NCI-H128 (cell line): Measurements from ENCODE around the gene BABAM1.

Experiments
- DNase-seq: peaks from one replicate; lab custom pipeline; 2025; ENCODE audit not compliant: unreplicated experiment; lab: John Stamatoyannopoulos, UW

BABAM1 gene

DNA sequence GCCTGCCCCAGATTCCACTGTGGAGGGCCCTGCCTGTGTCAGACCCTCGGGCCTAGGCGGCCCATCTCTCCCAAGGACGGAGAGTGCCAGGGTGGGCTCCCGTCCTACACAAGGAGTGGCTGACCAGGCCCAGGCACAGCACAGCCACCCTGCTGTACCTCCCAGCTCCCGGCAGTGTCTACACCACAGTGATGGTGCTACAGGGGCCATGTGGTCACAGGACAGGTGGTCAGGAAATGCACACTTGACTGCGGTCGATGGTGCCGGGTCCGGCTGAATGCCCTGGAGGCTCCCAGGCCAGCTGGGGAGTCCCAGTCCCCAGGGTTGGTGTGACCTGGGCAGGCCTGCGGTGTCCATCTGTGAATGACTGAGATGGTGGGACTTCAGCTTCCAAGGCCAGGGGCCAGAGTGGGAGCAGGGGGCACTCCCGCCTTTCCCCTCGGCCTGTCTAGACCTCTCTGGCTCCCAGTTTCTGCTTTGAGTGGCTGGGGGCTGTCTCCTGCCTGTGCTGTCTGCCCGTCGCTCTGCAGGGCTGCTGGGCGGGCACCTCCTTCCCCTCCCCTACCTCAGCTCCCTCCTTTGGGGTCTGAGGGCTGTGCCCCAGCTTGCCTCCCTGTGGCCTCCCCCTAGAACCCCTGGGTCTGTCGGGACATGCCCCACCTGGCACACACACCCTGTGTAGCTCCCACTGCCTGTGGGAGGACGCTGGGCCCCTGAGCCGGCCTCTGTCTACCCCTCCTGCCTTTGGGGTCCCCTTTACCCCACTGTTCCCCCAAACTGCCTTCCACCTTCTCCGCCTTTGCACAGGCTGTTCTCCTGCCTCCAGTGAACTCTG is 54.6 kb downstream of the BABAM1 start:
- no peak for DNase-seq

DNA sequence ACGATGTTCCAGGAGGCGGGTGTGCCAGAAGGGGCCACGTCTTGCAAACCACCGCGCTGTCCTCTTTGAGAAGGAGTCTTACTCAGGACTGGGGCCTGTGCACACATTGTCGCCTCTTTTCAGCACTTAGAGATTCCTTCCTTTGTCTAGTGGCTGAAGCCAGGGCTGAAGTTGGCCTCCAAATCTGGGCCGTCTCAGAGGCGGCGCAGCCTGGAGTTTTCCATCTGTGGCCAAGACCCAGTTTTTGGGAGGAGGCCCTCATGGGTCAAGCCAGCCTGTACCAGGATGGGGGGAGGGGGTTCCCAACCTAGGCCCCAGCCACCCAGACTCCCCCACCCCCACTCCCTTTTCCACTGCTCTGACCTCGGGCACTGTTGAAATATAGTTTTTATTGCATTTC is 55.6 kb downstream of the BABAM1 start:
- DNase-seq = no peak

DNA sequence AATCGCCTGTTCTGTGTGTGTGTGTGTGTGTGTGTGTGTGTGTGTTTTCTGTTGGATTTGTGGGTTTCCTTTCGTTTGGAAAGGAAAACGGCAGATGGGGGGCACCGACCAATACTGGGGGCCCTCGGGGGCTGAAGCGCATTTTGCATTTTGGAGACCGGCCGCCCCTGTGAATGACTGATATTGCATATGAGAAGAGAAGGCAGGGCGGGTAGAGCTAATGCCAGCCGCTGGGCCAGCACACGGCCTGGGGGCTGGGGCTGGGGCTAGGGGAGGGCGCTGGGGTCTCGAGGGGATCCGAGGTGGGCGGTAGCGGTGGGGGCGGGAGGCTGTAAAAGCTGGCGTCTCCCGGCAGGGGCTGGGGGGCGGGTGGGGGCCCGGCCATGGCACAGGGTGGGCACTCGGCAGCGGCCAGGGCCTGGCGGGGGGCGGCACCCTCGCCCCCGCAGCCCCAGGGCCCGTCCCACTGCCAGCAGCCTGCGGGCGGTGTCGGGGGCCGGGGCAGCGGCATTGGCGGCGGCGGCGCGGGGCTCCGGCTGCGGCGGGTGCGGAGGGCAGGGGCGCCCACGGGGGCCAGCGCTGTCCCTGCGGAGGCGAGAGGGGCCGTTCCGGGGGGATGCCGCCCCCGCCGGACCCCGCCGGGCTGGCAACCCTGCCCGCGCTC is 56.2 kb downstream of the BABAM1 start:
- DNase-seq = no peak

GRCh38 chr19:17323964-17324332 is 56.7 kb downstream of the BABAM1 start:
- DNase-seq = no peak

DNA sequence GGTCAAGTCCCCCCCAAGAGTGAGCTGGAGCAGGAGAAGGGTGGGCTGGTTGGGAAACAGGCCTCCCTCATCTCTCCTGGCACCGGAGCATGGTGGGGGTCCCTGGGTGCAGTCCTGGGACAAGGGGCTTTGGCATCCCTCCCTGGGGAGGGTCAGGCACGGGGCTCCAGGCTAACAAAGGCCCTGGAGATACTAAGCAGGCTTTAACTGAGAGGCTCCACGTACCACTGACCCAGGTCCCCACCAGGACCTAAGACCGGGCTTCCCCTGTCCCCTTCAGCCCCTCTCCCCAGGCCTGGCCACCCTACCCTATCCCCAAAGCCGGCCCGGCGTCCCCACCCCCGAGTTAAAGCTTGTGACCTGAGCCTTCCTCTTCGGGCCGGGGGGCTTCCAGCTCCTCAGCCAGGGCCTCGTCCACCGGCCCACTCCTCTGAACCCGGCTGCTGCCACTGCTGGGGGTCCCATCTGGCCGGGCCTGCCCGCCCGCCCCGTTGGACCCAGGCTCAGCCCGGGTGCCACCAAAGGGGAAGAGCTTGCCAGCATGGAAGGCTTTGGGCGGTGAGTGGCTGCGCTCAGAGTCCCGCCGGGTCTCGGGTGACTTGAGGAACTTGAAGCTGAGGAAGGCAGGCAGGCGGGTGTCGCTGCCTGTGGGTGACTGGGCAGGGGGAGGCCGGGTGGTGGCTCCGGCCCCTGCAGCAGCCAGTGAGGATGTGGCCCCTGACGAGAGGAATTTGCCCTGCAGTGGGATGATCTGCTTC is 57.3 kb downstream of the BABAM1 start:
- DNase-seq = no peak

DNA sequence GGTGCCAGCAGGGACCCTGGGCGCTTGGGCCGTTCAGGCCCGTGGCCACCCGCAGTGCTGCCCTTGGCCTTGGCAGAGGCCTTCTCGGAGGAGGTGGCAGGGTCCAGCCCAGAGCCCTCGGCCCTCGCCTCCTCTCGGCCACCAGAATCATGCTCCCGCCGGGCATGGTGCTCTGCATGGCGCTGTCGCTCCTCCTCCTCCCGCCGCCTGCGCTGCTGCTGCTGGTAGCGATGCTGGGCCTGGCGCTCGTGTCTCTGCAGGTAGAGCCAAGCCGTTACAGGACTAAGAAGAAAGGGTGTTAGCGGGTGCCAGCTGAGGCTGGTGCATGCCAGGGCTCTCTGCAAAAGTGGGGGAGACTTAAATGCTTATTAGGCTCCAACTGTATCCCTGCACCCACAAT is 57.9 kb downstream of the BABAM1 start:
- no peak for DNase-seq

DNA sequence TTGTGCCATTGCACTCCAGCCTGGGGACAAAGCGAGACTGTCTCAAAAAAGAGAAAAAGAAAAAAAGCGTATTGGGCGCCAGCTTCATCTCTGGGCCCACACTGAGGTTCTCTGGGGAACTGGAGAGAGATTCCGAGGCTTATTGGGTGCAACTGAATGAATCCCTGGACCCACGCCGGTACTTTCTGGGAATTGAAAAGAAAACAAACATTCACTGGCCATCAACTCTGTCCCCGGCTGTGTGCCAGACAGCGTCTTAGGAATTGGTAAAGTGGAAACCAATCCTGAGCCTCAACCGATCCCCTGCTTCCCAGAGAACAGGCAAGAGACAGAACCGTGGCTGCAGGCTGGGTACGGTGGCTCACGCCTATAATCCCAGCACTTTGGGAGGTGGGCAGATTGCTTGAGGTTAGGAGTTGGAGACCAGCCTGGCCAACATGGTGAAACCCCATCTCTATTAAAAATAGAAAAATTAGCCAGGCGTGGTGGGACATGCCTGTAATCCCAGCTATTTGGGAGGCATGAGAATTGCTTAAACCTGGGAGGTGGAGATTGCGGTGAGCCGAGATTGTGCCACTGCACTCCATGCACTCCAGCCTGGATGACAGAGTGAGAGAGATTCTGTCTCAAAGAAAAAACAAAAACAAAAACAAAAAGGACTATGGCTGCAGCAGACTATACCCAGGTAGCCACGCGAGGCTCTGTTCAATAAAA is 58.8 kb downstream of the BABAM1 start:
- DNase-seq = no peak

DNA sequence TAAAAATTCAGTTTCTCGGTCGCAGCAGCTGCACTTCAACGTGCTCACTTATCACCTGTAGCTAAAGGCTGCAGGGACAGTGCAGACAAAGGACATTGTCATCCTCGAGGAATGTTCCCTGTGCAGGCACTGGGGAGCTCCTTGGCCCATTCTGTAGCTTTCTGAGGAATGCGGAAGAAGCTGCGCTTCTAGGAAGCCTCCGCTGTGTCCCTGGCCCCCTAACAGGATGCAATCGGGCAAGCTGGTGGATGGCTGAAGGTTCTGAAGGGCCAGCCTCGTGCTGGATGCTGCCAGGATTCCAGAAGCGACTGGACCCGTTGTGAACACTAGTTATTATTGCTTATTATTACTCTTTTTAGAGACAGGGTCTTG is 59.3 kb downstream of the BABAM1 start:
- DNase-seq = no peak

- DNase-seq = no peak
Measured at GRCh38 chr19:17327068-17327653, 59.9 kb downstream of the BABAM1 start.

GRCh38 chr19:17327654-17328516 is 60.6 kb downstream of the BABAM1 start:
- DNase-seq = no peak
